Heart left ventricle (tissue), 13 donors: ENCODE data around the gene HSD11B1.
"Not testable (repeated sequence)": the region's sequence is repeated elsewhere in the genome, so short reads cannot be mapped to it uniquely, and the experiment has no call there.

ENCODE experiments used
- POLR2A ChIP-seq, 2 donors: fragments of 450-650 bp; IDR thresholded peaks; one replicate each; pipeline ENCODE4 v1.6.1; 2017; ENCODE audit warnings: antibody characterized with exemption in 2 of 2, mild to moderate bottlenecking in 2 of 2, moderate library complexity in 2 of 2
- TF ChIP-seq, protein P1 (sequence below), 12 donors: fragments of 200-600 bp; sonication (generic) in 4 of 12; IDR thresholded peaks; one replicate each; pipeline versions ENCODE4 v1.5.0 to v1.8.0; 2018 to 2022; ENCODE audit warnings: antibody characterized with exemption in 12 of 12, mild to moderate bottlenecking in 5 of 12
- donor health status: ischemic (EF 13 %, LVEDD 7.1; RV severe dilation, severe dysfunction).
- donor health status: DM: no; HTN: yes; CAD: no.
- donor health status: DM: no; HTN: no; CAD: no.
- donor health status: ischemic (EF 25% LVEDD 6.9; RV normal size, moderate dysfunction).
- donor health status: ischemic (EF 25% LVEDD 5.7; RV mildly dilated, moderate dysfunction).
- donor health status: ischemic (EF 35%, LVEDD 5.7; RV mildly dilated, moderate dysfunction).
- donor health status: nonischemic (EF 11% LVEDD 7.7; RV severe dilation, severe dysfunction).
- donor health status: DM: yes; HTN: yes; CAD: no.
- donor health status: PGD.
- donor health status: ischemic (EF 29% LVEDD 5.4; RV normal size, mild dysfunction).
- donor health status: nonischemic (EF 23%, LVEDD 6.1; RV moderate dilation, normal function).

DNA sequence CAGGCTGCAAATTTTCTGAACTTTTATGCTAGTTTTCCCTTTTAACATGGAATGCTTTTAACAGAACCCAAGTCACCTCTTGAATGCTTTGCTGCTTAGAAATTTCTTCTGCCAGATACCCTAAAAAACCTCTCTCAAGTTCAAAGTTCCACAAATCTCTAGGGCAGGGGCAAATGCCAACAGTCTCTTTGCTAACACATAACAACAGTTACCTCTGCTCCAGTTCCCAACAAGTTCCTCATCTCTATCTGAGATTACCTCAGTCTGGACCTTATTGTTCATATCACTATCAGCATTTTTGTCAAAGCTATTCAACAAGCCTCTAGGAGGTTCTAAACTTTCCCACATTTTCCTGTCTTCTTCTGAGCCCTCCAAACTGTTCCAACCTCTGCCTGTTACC is 4.0 kb upstream of the HSD11B1 start:
- TF ChIP-seq, protein P1, sequence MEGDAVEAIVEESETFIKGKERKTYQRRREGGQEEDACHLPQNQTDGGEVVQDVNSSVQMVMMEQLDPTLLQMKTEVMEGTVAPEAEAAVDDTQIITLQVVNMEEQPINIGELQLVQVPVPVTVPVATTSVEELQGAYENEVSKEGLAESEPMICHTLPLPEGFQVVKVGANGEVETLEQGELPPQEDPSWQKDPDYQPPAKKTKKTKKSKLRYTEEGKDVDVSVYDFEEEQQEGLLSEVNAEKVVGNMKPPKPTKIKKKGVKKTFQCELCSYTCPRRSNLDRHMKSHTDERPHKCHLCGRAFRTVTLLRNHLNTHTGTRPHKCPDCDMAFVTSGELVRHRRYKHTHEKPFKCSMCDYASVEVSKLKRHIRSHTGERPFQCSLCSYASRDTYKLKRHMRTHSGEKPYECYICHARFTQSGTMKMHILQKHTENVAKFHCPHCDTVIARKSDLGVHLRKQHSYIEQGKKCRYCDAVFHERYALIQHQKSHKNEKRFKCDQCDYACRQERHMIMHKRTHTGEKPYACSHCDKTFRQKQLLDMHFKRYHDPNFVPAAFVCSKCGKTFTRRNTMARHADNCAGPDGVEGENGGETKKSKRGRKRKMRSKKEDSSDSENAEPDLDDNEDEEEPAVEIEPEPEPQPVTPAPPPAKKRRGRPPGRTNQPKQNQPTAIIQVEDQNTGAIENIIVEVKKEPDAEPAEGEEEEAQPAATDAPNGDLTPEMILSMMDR (IDR thresholded peaks at IDR 0.05): not testable (repeated sequence)
- not testable (repeated sequence) for TF ChIP-seq POLR2A (IDR thresholded peaks at IDR 0.05)
